Stimulated activated CD4-positive, alpha-beta T cell treated with anti-CD3 and anti-CD28 coated beads, Interleukin-15, amount 100 ng/mL, for 48 hours (primary cell): ENCODE data around the gene NBL1.

Experiments
- DNase-seq, 2 donors: peaks; one replicate each; pipeline ENCODE4 v3.0.0-alpha.2; 2020; ENCODE audit warnings: low read depth in 2 of 2

Gene NBL1

GRCh38 chr1:19643602-19644394, at the start of gene NBL1:
TSS of gene NBL1 (plus strand) at chr1:19644311. CDS start at chr1:19655031, 10,720 bp downstream.
- DNase-seq, result peak in 1 of 2 donors; percentile 65

DNA sequence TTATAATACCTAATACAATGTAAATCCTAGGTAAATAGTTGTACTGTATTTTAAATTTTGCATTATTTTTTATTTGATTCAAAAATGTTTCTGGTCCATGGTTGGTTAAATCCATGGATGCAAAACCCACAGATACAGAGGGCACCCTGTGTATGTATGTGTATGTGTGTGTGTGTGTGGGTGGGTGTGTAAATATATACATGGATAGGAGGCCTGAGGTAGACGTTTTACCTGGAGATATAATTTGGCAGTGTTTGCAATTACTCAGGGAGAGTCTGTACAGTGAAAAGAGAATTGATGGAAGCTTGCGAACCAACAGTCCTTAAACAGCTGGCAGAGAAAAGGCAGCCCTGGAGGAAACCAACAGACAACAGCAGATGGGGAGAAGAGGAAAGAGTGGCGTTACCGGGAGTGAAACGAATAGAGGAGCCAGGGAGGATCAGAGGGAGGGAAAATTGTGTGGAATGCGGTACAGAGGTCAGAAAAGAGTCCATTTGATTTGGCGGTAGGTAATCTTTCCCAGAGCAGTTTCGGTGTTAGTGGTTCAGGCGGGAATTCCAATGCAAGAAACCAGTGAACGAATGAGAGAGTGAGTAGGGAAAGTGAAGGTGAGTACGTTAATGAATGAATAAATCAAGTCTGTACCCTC, 47.9 kb upstream of the NBL1 start:
- peak in 1 of 2 donors; percentile 2 for DNase-seq

DNA sequence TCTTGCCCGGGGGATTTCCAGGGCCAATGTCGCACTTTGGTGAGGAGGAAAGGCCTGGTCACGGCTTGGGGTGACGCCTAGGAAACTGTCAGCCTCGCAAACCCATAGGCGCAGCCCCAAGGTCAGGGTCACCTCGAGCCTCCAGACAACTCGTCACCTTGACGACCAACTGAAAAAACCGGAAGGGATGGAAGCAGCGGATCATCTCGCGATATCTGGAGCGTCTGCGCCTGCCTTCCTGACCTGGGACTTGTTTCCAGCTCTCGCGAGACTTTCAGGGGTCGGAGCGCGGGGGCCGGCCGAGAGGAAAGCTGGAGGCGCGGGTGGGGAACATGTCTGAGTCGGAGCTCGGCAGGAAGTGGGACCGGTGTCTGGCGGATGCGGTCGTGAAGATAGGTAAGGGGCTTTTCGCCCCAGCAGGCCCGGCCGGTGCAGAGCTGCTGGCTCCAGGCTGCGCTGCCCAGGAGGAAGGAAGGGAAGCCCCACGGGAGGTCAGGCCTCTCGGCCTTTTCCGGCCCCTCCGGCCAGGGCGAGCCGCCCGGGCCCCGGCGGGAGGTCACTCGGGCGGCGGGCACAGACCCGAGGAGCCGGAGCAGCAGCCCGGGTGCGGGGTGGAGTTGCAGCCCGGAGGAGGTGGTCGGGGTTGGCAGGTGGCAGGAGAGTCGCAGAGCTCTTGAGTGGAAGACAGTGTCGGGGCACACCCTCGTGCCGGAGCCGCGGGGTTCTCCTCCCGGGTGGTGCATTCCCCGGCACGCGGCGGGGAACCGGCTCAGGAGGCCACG, 47.2 kb upstream of the NBL1 start:
- peak; percentile 96 to 98 for DNase-seq

GRCh38 chr1:19597496-19598309, 46.4 kb upstream of the NBL1 start:
- no peak for DNase-seq

GRCh38 chr1:19599810-19600209, 44.3 kb upstream of the NBL1 start:
- DNase-seq, result no peak

DNA sequence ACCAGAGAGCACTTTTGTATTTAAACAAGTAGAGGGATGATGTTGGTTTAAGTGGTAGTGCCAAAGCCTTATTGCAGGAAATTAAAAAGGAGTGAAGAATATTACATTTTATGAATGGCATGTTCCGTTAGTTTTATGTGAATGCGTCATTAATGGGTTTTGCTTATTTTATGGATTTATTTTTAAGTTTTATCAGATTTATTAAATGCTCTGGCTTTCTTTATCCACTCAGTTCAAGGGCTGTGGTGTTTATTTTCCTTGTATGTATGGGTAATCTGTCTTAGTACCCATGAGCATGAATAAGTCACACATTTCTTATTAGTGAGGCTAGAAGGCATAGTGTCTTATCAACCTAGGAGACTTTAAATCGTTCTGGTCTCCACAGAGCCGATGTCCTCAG, 41.6 kb upstream of the NBL1 start:
- no peak for DNase-seq

DNA sequence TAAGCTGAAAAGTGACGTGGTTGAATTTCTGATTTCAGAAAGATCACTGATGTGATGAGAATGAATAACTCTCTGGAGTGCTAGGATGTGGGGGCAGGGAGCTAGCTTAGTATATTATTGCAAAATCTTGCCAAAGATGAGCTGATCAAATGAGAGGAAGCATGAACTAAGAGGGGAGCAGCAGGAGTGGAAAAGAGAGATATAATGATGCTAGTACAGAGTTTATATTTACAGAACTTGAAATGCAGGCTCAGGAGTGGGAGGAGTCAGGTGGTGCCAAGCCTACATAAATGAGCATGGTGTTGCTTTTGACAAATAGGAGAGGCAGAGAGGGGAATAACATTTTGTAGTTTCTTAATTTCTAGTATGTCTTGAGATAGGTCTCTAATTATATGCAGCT, 38.1 kb upstream of the NBL1 start:
- DNase-seq, result no peak

DNA sequence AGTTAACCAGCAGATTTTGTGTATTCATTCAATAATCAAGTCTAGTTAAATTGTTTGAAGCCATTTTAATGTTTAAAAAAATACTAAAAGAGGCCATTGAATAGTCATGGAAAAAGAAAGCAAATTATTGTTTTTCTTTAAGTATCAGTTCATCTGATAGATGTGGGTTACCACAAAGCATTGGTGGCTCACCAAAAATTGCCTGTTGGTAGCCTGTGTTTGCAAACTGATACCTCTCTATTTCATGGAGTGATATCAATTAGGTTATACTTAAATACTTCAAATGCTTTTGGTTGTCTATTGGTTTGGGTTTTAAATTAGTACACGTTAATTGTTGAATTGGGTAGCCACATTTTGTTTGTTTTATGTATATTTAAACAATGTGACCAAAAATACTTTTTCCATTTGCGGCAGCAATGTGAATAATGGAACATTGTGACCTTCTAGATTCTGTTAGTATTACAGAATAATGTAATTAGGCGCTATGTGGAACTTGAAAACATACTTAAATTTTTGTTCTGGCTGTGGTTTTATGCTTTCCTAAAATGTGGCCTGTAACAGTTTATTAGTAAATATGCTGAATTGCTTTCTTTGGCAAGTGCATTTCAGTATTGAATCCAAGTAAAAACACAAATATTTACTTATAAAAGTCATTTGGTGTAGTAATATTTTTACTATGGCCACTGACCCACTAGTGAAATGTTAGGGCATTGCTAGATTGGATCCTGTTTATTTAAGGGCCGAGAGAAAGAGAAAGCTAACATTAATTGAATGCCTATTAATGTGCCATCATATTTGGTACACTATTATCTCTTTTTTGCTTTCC, 37.1 kb upstream of the NBL1 start:
- peak; percentile 20 to 24 for DNase-seq

DNA sequence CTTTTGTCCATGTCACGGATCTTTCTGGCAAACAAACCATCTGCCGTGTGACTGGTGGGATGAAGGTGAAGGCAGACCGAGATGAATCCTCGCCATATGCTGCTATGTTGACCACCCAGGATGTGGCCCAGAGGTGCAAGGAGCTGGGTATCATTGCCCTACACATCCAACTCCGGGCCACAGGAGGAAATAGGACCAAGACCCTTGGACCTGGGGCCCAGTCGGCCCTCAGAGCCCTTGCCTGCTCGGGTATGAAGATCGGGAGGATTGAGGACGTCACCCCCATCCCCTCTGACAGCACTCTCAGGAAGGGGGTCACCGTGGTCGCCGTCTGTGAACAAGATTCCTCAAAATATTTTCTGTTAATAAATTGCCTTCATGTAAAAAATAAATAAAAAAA, 35.9 kb upstream of the NBL1 start:
- no peak for DNase-seq

- no peak for DNase-seq
These were observed 33.7 kb upstream of the NBL1 start for GRCh38 chr1:19610282-19610981.

DNA sequence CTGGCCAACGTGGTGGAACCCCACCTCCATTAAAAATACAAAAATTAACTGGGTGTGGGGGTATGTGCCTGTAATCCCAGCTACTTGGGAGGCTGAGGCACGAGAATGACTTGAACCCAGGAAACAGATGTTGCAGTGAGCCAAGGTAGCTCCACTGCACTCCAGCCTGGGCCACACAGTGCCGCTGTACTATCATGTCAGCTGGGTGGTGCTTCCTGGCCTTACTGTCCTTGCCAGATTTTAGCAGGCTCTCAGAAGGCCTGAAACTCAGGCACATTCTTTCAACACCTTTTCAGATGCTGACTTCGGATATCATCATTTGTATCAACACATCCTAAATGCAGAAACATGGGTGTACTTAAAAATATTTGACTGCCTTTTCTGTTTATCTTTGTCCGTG, 31.6 kb upstream of the NBL1 start:
- DNase-seq, result no peak

DNA sequence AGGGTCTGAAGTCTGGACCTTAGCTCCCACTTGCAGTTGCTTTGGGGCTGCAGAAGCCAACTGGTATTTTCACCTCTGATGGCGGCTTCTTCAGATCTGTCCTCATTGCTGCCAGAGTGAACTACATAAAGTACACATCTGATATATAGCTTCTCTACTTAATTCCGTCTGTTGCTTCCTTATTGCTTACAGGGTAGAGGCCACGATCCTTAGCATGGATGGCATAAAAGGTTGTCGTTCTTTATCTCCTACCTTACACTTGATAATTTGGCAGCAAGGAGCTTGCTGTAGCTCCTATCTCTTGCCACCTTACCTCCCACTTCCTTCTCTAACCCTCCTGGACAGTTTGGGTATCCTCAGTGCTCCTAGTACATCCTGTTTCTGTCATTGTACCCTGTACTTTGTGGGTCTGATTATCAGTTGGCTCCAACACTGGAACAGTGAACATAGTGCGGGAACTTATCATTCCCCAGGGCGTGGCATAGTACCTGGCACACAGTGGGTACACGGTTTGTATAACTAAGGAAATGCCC, 30.9 kb upstream of the NBL1 start:
- DNase-seq, result no peak

- no peak for DNase-seq
These were observed 28.7 kb upstream of the NBL1 start for GRCh38 chr1:19615438-19615837.

- no peak for DNase-seq
These were observed 27.6 kb upstream of the NBL1 start for GRCh38 chr1:19616489-19616888.

DNA sequence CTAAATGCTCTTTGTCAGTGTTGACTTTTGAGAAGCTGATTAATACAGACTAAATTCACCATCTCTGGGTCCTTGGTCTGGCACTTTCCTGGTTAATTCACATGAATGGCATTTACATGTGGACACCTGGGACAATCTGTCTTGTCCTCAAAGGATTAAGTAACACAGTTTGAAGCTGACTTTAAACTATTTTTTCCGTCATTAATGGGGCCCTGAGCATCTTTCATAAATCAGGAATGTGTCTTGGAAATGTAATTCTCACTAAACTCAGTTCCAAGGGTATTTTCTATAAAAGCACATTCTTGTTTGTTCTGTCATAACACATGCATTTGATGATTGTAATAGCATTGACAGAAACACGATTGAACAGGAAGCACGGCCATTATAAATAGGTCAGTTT, 26.7 kb upstream of the NBL1 start:
- no peak for DNase-seq

- DNase-seq, result no peak
These were observed 25.7 kb upstream of the NBL1 start for GRCh38 chr1:19618428-19618827.

GRCh38 chr1:19619697-19620384, 24.3 kb upstream of the NBL1 start:
- no peak for DNase-seq

- no peak for DNase-seq
These were observed 23.3 kb upstream of the NBL1 start for GRCh38 chr1:19620786-19621185.

- no peak for DNase-seq
These were observed 22.7 kb upstream of the NBL1 start for GRCh38 chr1:19621274-19621950.
